Measurements from ENCODE around the gene KRT17.

The KRT17 gene

DNA sequence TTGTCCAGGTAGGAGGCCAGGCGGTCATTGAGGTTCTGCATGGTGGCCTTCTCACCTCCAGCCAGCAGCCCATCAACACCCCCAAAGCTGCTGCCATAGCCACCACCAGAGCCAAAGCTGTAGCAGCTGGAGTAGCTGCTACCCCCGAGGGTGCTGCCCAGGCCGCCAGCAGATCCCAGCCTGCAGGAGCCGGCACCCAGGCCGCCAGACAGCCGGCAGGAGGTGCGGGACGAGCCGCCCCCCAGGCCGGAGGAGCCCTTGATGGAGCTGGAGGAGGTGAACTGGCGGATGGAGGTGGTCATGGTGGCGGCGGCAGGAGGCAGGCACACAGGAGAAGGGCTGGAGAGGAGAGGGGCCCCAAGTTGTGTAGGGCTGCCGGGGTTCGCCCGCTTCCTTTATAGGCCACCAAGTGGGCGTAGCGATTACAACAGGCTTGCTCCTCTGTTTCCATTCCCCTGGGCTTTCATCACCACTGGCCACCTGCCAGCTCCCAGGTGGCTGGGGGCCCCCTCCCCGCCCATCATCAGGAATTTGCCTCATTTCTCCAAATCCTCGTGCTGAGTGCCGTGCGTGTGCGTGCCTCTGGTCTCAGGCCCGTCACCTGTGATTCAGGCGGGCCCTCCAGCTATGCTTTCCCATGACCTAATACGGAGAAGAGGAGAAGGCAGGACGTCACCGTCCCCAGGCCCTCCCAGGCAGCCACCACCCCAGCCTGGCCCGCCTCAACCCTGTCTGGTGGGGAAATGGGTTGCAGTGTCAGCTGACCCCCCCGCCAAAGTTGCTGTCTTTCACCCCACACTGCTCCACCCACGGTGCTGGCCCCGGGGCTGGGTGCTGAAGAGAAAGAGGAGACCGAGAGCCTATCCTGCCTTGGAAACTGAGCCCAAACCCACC is at the start of gene KRT17:
Gene KRT17, minus strand, starts transcription at position 368 of the 894 bp plus-strand sequence. Its CDS starts 66 bp downstream, at position 302.
- Mint-ChIP-seq H3K4me1 (peaks cover 38% of the 10 kb centered on the region), H3K27me3 (ENCODE audit: low read depth, poor library complexity) (peaks cover 6% of the 10 kb centered on the region), H3K4me3 (no peak within 1 kb of the TSS), H3K36me3 (ENCODE audit: low read depth) (no peaks in the 10 kb centered on the region), H3K27ac (peak within 1 kb of the TSS; percentile 69), H3K9me3 (no peaks in the 10 kb centered on the region)
- no peak for DNase-seq
- TF ChIP-seq, protein P1, sequence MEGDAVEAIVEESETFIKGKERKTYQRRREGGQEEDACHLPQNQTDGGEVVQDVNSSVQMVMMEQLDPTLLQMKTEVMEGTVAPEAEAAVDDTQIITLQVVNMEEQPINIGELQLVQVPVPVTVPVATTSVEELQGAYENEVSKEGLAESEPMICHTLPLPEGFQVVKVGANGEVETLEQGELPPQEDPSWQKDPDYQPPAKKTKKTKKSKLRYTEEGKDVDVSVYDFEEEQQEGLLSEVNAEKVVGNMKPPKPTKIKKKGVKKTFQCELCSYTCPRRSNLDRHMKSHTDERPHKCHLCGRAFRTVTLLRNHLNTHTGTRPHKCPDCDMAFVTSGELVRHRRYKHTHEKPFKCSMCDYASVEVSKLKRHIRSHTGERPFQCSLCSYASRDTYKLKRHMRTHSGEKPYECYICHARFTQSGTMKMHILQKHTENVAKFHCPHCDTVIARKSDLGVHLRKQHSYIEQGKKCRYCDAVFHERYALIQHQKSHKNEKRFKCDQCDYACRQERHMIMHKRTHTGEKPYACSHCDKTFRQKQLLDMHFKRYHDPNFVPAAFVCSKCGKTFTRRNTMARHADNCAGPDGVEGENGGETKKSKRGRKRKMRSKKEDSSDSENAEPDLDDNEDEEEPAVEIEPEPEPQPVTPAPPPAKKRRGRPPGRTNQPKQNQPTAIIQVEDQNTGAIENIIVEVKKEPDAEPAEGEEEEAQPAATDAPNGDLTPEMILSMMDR (IDR thresholded peaks at IDR 0.05) = no peak

DNA sequence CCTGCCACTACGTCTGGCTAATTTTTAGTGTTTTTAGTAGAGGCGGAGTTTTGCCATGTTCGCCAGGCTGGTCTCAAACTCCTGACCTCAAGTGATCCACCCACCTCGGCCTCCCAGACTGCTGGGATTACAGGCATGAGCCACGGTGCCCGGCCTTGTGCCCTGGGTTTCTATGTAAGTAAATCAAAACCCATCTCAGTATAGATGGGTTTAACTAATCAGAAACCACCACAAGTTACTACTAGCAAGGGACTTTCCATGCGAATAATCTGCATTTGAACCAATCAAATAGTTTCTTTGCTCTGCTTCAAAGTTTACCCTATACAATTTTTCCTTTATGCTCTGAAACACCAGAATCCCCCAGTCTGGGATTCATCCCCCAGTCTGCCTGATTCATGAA is 47.8 kb upstream of the KRT17 start:
- TF ChIP-seq, protein P1 (IDR thresholded peaks at IDR 0.05) = no peak
- H3K27ac Mint-ChIP-seq = no peak overlapping the region
- no peak overlapping the region for H3K4me3 Mint-ChIP-seq
- no peaks in the 10 kb centered on the region for H3K36me3 Mint-ChIP-seq (ENCODE audit: low read depth)
- H3K9me3 Mint-ChIP-seq = no peaks in the 10 kb centered on the region
- no peak for DNase-seq
- H3K4me1 Mint-ChIP-seq = peaks cover 24% of the 10 kb centered on the region
- H3K27me3 Mint-ChIP-seq (ENCODE audit: low read depth, poor library complexity) = peaks cover 10% of the 10 kb centered on the region

DNA sequence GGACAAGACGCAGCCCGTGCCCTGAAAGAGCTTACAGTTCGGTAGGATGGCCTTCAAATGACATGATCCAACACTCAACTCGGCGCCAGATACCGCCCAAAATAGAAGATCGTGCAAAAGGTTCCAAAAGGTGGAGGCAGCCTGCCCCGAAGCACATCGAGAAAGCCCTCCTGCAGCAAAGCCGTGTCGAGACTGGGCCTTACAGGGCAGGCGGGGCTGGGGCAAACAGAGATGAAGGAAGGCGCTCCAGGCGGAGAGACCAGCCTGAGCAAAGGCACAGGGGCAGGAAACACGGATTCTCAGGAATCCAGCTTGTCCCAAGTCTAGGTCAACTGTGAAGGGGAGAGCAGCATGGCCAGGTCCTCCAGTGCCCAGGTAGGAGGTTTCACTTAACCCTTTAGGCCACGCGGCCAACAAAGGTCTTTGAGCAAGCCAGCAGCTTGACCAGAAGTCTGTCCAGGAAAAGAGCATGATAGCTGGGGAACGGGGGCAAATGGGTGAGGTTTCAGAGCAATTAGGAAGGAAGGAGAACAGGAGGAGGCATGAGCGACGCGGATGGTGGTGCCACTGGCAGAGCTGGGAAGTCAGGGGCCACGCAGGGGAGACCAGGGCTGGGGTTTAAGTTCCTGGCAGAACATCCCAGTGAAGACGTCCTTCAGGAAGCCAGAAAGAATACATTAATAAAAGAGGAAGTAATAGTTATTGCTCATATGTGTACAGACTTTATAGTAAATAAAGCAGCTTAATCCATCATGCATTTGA is 43.1 kb upstream of the KRT17 start:
- Mint-ChIP-seq H3K27ac (no peak overlapping the region), H3K4me3 (peak overlapping the region; percentile 78), H3K27me3 (ENCODE audit: low read depth, poor library complexity) (peaks cover 24% of the 10 kb centered on the region), H3K9me3 (no peaks in the 10 kb centered on the region), H3K36me3 (ENCODE audit: low read depth) (no peaks in the 10 kb centered on the region), H3K4me1 (peaks cover 25% of the 10 kb centered on the region)
- TF ChIP-seq, protein P1 (IDR thresholded peaks at IDR 0.05) = no peak
- DNase-seq = no peak

DNA sequence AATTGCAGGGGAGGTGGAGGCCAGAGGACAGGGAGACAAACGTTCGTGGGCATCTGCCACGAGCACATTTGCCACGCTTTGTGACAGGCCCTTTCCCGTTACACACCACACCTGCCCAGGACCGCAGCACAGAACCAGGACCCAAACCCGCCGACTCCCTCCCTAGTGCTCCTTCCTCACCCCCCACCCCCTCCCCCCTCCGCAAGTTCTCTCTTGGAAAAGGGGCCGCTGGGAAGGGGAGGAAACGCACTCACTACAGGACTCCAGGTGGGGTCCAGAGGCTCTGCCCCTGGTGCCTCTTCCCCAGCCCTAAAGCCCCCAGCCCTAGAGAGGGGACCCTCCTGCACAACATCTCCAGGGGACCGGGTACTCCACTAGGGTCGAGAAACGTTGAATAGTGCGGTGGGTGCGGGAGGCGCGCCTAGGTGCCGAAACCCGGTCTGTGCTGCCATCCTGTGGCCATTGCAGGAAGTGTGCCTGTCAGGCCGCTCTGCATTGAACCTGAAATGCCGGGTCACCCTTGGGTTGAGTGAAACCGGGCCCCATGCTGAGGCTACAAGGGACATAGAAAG is 42.4 kb upstream of the KRT17 start:
- TF ChIP-seq, protein P1 (IDR thresholded peaks at IDR 0.05) = peak; percentile 93
- H3K27me3 Mint-ChIP-seq (ENCODE audit: low read depth, poor library complexity) = peaks cover 26% of the 10 kb centered on the region
- H3K9me3 Mint-ChIP-seq = no peaks in the 10 kb centered on the region
- peak; percentile 91 for DNase-seq
- peaks cover 25% of the 10 kb centered on the region for H3K4me1 Mint-ChIP-seq
- H3K27ac Mint-ChIP-seq = no peak overlapping the region
- no peaks in the 10 kb centered on the region for H3K36me3 Mint-ChIP-seq (ENCODE audit: low read depth)
- peak overlapping the region; percentile 78 for H3K4me3 Mint-ChIP-seq

DNA sequence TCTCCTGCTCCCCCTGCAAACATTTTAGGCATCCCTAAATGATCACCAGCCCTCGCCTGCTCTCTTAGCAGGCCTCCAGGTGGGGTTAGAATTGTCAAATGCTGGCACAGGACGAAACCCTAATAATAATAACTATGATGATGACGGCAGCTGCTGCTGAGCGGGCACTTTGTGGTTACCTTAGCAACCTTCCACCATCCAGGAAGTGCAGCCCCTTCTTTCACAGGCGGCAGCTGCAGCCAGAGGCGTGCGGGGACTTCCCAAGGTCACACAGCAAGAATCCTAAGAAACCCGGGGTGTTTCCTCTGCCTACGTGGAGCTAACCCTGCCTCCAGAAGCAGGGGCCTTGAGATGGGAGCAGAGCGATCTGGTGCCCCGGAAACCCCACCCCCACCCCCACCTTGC is 41.9 kb upstream of the KRT17 start:
- Mint-ChIP-seq H3K27ac (no peak overlapping the region), H3K27me3 (ENCODE audit: low read depth, poor library complexity) (peaks cover 28% of the 10 kb centered on the region)
- no peak for DNase-seq

More for the DNA sequence above, 41.9 kb upstream of the KRT17 start:
- Mint-ChIP-seq H3K9me3 (no peaks in the 10 kb centered on the region), H3K4me3 (peak overlapping the region; percentile 78), H3K36me3 (ENCODE audit: low read depth) (no peaks in the 10 kb centered on the region), H3K4me1 (peaks cover 27% of the 10 kb centered on the region)
- TF ChIP-seq, protein P1 (IDR thresholded peaks at IDR 0.05) = peak; percentile 19
